HG03432 (cell line): ENCODE measurements around the gene SERP2.
"Not testable (repeated sequence)": the region's sequence is repeated elsewhere in the genome, so short reads cannot be mapped to it uniquely, and the experiment has no call there.

ENCODE experiments used
- ATAC-seq: cut with Tn5 transposase; IDR thresholded peaks from one replicate; pipeline ENCODE4 v1.9.1; 2021; ENCODE audit warnings: mild to moderate bottlenecking, moderate library complexity; ENCODE audit not compliant: unreplicated experiment

The SERP2 gene

GRCh38 chr13:44373601-44374347 lies at the start of gene SERP2:
Gene SERP2 (plus strand): TSS chr13:44373824. CDS start chr13:44374026, 202 bp downstream.
- no peak for ATAC-seq

- ATAC-seq = no peak
Observed at GRCh38 chr13:44326961-44327360, 46.7 kb upstream of the SERP2 start.

- ATAC-seq = not testable (repeated sequence)
Observed at GRCh38 chr13:44329041-44329440, 44.6 kb upstream of the SERP2 start.

GRCh38 chr13:44329909-44330545 lies 43.6 kb upstream of the SERP2 start:
- ATAC-seq = no peak

- no peak for ATAC-seq
Observed at GRCh38 chr13:44331446-44331845, 42.2 kb upstream of the SERP2 start.

- ATAC-seq = no peak
Observed at GRCh38 chr13:44331912-44332851, 41.4 kb upstream of the SERP2 start.

- no peak for ATAC-seq
Observed at GRCh38 chr13:44333950-44334655, 39.5 kb upstream of the SERP2 start.

- ATAC-seq = no peak
Observed at GRCh38 chr13:44334751-44335150, 38.9 kb upstream of the SERP2 start.

GRCh38 chr13:44336934-44337333 lies 36.7 kb upstream of the SERP2 start:
- no peak for ATAC-seq

- ATAC-seq = no peak
Observed at GRCh38 chr13:44337581-44337980, 36.0 kb upstream of the SERP2 start.

- ATAC-seq = no peak
Observed at GRCh38 chr13:44340508-44340907, 33.1 kb upstream of the SERP2 start.

GRCh38 chr13:44342741-44343140 lies 30.9 kb upstream of the SERP2 start:
- ATAC-seq = no peak

GRCh38 chr13:44346534-44346933 lies 27.1 kb upstream of the SERP2 start:
- no peak for ATAC-seq

- no peak for ATAC-seq
Observed at GRCh38 chr13:44347301-44347700, 26.3 kb upstream of the SERP2 start.

- no peak for ATAC-seq
Observed at GRCh38 chr13:44347949-44348348, 25.7 kb upstream of the SERP2 start.

GRCh38 chr13:44350775-44351504 lies 22.7 kb upstream of the SERP2 start:
- no peak for ATAC-seq

- no peak for ATAC-seq
Observed at GRCh38 chr13:44351505-44351854, 22.1 kb upstream of the SERP2 start.

GRCh38 chr13:44352202-44352601 lies 21.4 kb upstream of the SERP2 start:
- ATAC-seq = no peak

- no peak for ATAC-seq
Observed at GRCh38 chr13:44352671-44353070, 21.0 kb upstream of the SERP2 start.

GRCh38 chr13:44354331-44354730 lies 19.3 kb upstream of the SERP2 start:
- ATAC-seq = no peak
